GM12891 (cell line): Measurements from ENCODE around the gene FBXO7. TPM values are rescaled to one million over a fixed set of nuclear protein-coding genes. Genes with fewer than 3 reads are reported as not detected.

ENCODE experiments used
- DNase-seq: peaks from one replicate; pipeline ENCODE4 v3.0.0; 2011; ENCODE audit warnings: low spot score; ENCODE audit not compliant: insufficient read length
- FAIRE-seq: peaks from 2 replicates; lab custom pipeline; 2011; peaks lifted over from hg19 to GRCh38; lab: Jason Lieb, UNC
- PAX5 ChIP-seq: IDR thresholded peaks from 2 replicates; pipeline ENCODE4 v1.6.1; 2011; ENCODE audit warnings: low read length, moderate library complexity, mild to moderate bottlenecking; ENCODE audit not compliant: insufficient read depth, severe bottlenecking
- POLR2A ChIP-seq: IDR thresholded peaks from 2 replicates; pipeline ENCODE4 v1.6.1; 2011; ENCODE audit warnings: low read depth, low read length, control low read depth
- POLR2AphosphoS5 ChIP-seq: IDR thresholded peaks from 2 replicates; pipeline ENCODE4 v1.6.1; 2011; ENCODE audit warnings: low read depth, low read length, control low read depth
- POU2F2 ChIP-seq: IDR thresholded peaks from 2 replicates; pipeline ENCODE4 v1.6.1; 2011; ENCODE audit warnings: low read depth, mild to moderate bottlenecking, control low read depth, low read length, moderate library complexity
- SPI1 ChIP-seq: IDR thresholded peaks from 2 replicates; pipeline ENCODE4 v1.6.1; 2011; ENCODE audit warnings: low read depth, low read length, control low read depth
- TAF1 ChIP-seq: IDR thresholded peaks from 2 replicates; pipeline ENCODE4 v1.6.1; 2011; ENCODE audit warnings: low read depth, low read length, control low read depth
- polyA plus RNA-seq: library from polyadenylated mRNA; unstranded; fragments of >200 nt; gene quantifications from one replicate; pipeline ENCODE4 v1.2.1, GENCODE V29; 2012; ENCODE audit warnings: low read depth, missing spikeins, inconsistent platforms; ENCODE audit not compliant: missing spikeins

FBXO7 gene
- polyA plus RNA-seq = 80.8 TPM

GRCh38 chr22:32474635-32475467 is at the start of gene FBXO7:
TSS of gene FBXO7 (plus strand) at chr22:32474811. CDS start at chr22:32475003, 192 bp downstream.
- FAIRE-seq (peak; percentile 80), DNase-seq (peak; percentile 78)
- TF ChIP-seq POLR2AphosphoS5 (peak; percentile 40; the same call in 1 of the 2 replicates), POU2F2 (0 out of 2 replicates have a peak, but pooled peaks have one; percentile 20), PAX5 (no peak), POLR2A (peak; percentile 64; the same call in 1 of the 2 replicates), TAF1 (peak; percentile 49)

DNA sequence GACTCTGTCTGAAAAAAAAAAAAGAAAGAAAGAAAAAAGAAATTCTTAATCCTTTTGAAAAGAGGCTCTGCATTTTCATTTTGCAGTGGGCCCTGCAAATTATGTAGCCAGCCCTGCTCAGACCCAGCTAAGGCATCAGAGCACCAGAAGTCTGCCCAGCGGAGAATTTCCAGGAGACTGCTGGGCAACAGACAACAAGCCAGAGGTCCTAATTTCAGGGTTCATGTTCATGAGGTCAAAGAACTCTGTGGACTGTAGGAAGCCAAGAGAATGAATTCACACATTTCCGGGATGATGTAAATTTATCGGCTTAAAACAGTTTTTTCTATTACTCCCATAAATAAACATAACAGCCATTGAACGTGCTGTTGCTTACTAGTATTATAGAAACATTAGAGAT is 47.7 kb upstream of the FBXO7 start:
- DNase-seq = no peak
- TF ChIP-seq POU2F2 = no peak
- no peak for TF ChIP-seq POLR2AphosphoS5
- no peak for TF ChIP-seq POLR2A
- no peak for TF ChIP-seq PAX5
- no peak for TF ChIP-seq TAF1
- no peak for TF ChIP-seq SPI1
- no peak for FAIRE-seq

DNA sequence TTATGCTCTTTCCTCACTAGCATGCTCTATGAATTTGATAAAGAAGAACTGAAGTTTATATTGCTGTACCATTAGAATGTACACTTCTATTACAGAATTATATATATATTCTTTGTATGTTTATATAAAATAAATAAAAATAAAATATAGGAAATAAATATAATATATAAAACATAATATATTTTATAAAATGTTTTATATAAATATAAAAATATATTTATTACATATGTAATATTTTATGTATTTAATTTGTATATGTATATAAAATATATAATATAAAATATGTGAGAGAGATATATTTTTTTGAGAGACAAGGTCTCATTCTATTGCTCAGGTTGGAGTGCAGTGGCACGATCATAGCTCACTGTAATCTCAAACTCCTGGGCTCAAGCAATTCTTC is 44.3 kb upstream of the FBXO7 start:
- no peak for DNase-seq
- TF ChIP-seq POLR2AphosphoS5 (no peak), POLR2A (no peak), PAX5 (no peak), POU2F2 (no peak)
- FAIRE-seq = no peak

DNA sequence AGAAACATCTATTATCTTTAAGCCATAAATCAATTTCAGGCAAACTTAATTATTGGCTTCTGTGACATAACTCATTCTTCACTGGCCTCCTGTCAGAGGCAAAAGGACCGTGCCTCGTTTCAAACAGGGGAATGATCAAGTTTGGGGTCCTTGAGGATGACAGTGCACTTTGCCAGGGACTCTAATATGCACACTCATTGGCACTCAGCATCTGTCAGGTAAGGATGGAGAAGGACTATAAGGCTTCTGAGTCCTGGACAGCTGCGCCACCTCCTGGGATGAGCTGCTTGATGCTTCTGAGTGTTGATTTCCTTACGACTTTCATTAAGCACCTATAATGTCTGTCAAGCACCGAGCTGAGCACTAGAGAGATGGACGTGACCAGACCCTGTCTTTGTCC is 30.5 kb upstream of the FBXO7 start:
- DNase-seq (peak; percentile 19), FAIRE-seq (no peak)
- TF ChIP-seq POLR2AphosphoS5 = no peak
- TF ChIP-seq TAF1 = no peak
- no peak for TF ChIP-seq POLR2A

GRCh38 chr22:32446321-32446720 is 28.3 kb upstream of the FBXO7 start:
- FAIRE-seq (no peak), DNase-seq (no peak)
- no peak for TF ChIP-seq TAF1
- no peak for TF ChIP-seq SPI1
- TF ChIP-seq POLR2A = no peak
- no peak for TF ChIP-seq POLR2AphosphoS5

GRCh38 chr22:32448980-32449379 is 25.6 kb upstream of the FBXO7 start:
- TF ChIP-seq POU2F2 = no peak
- TF ChIP-seq SPI1 = no peak
- TF ChIP-seq TAF1 = no peak
- no peak for TF ChIP-seq POLR2A
- FAIRE-seq (no peak), DNase-seq (no peak)

- FAIRE-seq (no peak), DNase-seq (no peak)
- no peak for TF ChIP-seq TAF1
These were observed 17.6 kb upstream of the FBXO7 start for GRCh38 chr22:32457031-32457430.

DNA sequence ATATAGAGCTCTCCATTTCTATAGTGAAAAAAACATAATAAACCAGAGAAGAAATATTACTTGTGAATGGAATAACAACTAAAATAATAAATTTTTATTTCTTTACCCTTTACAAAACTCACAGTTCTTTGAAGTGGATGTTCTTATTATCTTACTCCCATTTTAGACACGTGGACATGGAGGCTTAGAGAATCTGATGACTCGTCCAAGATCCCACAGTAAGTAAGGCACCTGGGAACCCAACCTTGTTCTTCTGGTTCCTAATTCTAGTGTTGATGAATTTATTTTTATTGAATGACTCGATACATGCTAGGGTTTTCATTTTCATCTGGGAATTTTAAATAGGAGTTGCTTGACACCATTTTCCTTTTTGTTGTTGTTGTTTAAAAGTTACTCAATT is 12.2 kb upstream of the FBXO7 start:
- FAIRE-seq (no peak), DNase-seq (no peak)
- TF ChIP-seq POLR2A (no peak), POU2F2 (no peak), PAX5 (no peak), SPI1 (no peak), POLR2AphosphoS5 (no peak), TAF1 (no peak)

DNA sequence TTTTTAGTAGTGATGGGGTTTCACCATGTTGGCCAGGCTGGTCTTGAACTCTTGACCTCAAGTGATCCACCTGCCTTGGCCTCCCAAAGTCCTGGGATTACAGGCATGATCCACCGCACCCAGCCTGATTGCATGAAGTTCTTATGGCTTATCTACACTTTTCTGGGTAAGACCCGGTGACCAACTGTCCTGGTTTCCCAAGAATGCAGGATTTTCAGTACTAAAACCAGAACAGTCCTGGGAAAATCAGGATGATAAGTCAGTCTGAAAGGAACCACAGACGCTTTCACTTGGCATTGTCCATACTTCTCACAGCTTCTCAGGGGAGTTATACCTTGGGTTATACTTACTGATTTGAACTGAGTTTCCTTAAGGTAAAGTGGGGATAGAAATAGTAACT is 8.9 kb upstream of the FBXO7 start:
- no peak for DNase-seq
- TF ChIP-seq SPI1 (no peak), POLR2A (no peak), TAF1 (no peak), POLR2AphosphoS5 (no peak), POU2F2 (no peak), PAX5 (no peak)
- FAIRE-seq = no peak

GRCh38 chr22:32466496-32466895 is 8.1 kb upstream of the FBXO7 start:
- TF ChIP-seq POU2F2 (no peak), POLR2A (no peak)
- no peak for FAIRE-seq
- DNase-seq = no peak

GRCh38 chr22:32469799-32470212 is 4.8 kb upstream of the FBXO7 start:
- FAIRE-seq (no peak), DNase-seq (no peak)
- TF ChIP-seq POU2F2 (no peak), SPI1 (no peak), POLR2AphosphoS5 (no peak), TAF1 (no peak), POLR2A (no peak), PAX5 (no peak)
